Thyroid gland (tissue), 4 donors: Measurements from ENCODE around the gene COL8A2. TPM values are rescaled to one million over a fixed set of nuclear protein-coding genes. Genes with fewer than 3 reads are reported as not detected.

ENCODE experiments used
- DNase-seq, 2 donors: peaks; one replicate each; pipeline ENCODE4 v3.0.0-alpha.2; 2019
- H3K27ac ChIP-seq, 3 donors: fragments of 200-600 bp; sonication (generic); 1 replicate in 2 of 3; 2 replicates in 1 of 3; pipeline ENCODE4 v1.5.1; 2016 to 2019; ENCODE audit warnings: mild to moderate bottlenecking in 1 of 3, moderate library complexity in 1 of 3
- H3K27me3 ChIP-seq: fragments of 200-600 bp; sonication (generic); one replicate; pipeline ENCODE4 v1.5.1; 2019
- H3K36me3 ChIP-seq, 2 donors: fragments of 200-600 bp; sonication (generic); one replicate each; pipeline ENCODE4 v1.5.1; 2016 to 2019
- H3K4me1 ChIP-seq, 2 donors: fragments of 200-600 bp; sonication (generic); one replicate each; pipeline ENCODE4 v1.5.1; 2017 to 2019
- H3K4me3 ChIP-seq, 3 donors: fragments of 200-600 bp; sonication (generic); replicated peaks in 1 of 3; 1 replicate in 2 of 3; 2 replicates in 1 of 3; pipeline ENCODE4 v1.5.1; 2016; ENCODE audit warnings: mild to moderate bottlenecking in 1 of 3
- H3K9me3 ChIP-seq: fragments of 200-600 bp; sonication (generic); one replicate; pipeline ENCODE4 v1.5.1; 2017
- CTCF ChIP-seq, 6 experiments: fragments of 200-600 bp in 3 of 6; fragments of 450-650 bp in 3 of 6; sonication (generic) in 3 of 6; IDR thresholded peaks; one replicate each; pipeline ENCODE4 v1.5.1; 2016 to 2019; ENCODE audit warnings: antibody characterized with exemption in 6 of 6, mild to moderate bottlenecking in 2 of 6, inconsistent platforms in 1 of 6, moderate library complexity in 1 of 6
- POLR2A ChIP-seq, 2 donors: fragments of 450-650 bp; IDR thresholded peaks; one replicate each; pipeline ENCODE4 v1.6.1; 2017; ENCODE audit warnings: antibody characterized with exemption in 2 of 2, mild to moderate bottlenecking in 2 of 2, moderate library complexity in 1 of 2
- WGBS, 2 donors: methylation state at CpG; one replicate each; pipeline ENCODE4 v1.1.5; 2017; 5-methylcytosine and 5-hydroxymethylcytosine counted together
- intact Hi-C: fragments of 100-400 bp; cut with DNase I; formaldehyde crosslinking; loops from one replicate; pipeline ENCODE4 v1.15.1; 2023
- total RNA-seq, 4 donors: library from RNA; depleted of rRNA; stranded (reverse); fragments of >200 nt; gene quantifications; one replicate each; pipeline ENCODE4 v1.2.3, GENCODE V29; 2016

The COL8A2 gene
- total RNA-seq, 4 donors from 2014 or later: 5.7 to 13.7 (median 10.1) TPM

GRCh38 chr1:36055706-36056105 is 69.3 kb downstream of the COL8A2 start:
- Histone ChIP-seq H3K4me1 (no peaks in the 10 kb centered on the region), H3K36me3 (peaks cover 0 to 4% of the 10 kb centered on the region in 2 donors), H3K27ac (no peak overlapping the region), H3K9me3 (no peaks in the 10 kb centered on the region), H3K4me3 (no peak overlapping the region), H3K27me3 (no peaks in the 10 kb centered on the region)
- no peak for TF ChIP-seq CTCF (IDR thresholded peaks at IDR 0.05)
- no peak for TF ChIP-seq POLR2A (IDR thresholded peaks at IDR 0.05)
- no peak for DNase-seq
- intact Hi-C loops: no loop called here
- WGBS, 2 donors: 92 to 95% methylated on average over 5 of the region's 5 CpGs

- H3K27me3 ChIP-seq: no peaks in the 10 kb centered on the region
- no peak for TF ChIP-seq POLR2A (IDR thresholded peaks at IDR 0.05)
- TF ChIP-seq CTCF (IDR thresholded peaks at IDR 0.05): no peak
- H3K27ac ChIP-seq: no peak overlapping the region
- intact Hi-C loops: no loop called here
- no peaks in the 10 kb centered on the region for H3K4me1 ChIP-seq
- H3K4me3 ChIP-seq: no peak overlapping the region
- DNase-seq: no peak
- peaks cover 4% of the 10 kb centered on the region in 2 donors for H3K36me3 ChIP-seq
- no peaks in the 10 kb centered on the region for H3K9me3 ChIP-seq
Observed at GRCh38 chr1:36053978-36054377, 71.0 kb downstream of the COL8A2 start.

GRCh38 chr1:36051821-36052220 is 73.2 kb downstream of the COL8A2 start:
- TF ChIP-seq CTCF (IDR thresholded peaks at IDR 0.05) (no peak), POLR2A (IDR thresholded peaks at IDR 0.05) (no peak)
- H3K36me3 ChIP-seq: peaks cover 4 to 9% of the 10 kb centered on the region in 2 donors
- H3K9me3 ChIP-seq: no peaks in the 10 kb centered on the region
- intact Hi-C loops: no loop called here
- DNase-seq: no peak
- H3K4me1 ChIP-seq: no peaks in the 10 kb centered on the region
- no peak overlapping the region for H3K27ac ChIP-seq
- H3K4me3 ChIP-seq: no peak overlapping the region
- no peaks in the 10 kb centered on the region for H3K27me3 ChIP-seq

Other genes with a start within 250 kb of the COL8A2 start
- gene AGO1, start 242.0 kb downstream of the COL8A2 start, total RNA-seq: 10 to 100 TPM; 21.8 to 27.7 (median 25.4) TPM
- 10 to 100 TPM; 21.2 to 48.5 (median 31.6) TPM for gene AGO3, start 194.1 kb downstream of the COL8A2 start, total RNA-seq
- 1 to 10 TPM in 3 of 4 donors, under 1 TPM in 1; 0.89 to 4.0 (median 1.9) TPM for gene TEKT2, start 41.1 kb downstream of the COL8A2 start, total RNA-seq
- gene ADPRS, start 36.3 kb downstream of the COL8A2 start, total RNA-seq: 10 to 100 TPM; 31.8 to 50.1 (median 41.7) TPM
- 100 to 1,000 TPM; 101 to 156 (median 148) TPM for gene TRAPPC3, start 24.3 kb upstream of the COL8A2 start, total RNA-seq
- gene MAP7D1, start 30.9 kb upstream of the COL8A2 start, total RNA-seq: 10 to 100 TPM; 63.6 to 75.0 (median 68.7) TPM
- 100 to 1,000 TPM in 3 of 4 donors, 10 to 100 TPM in 1; 88.9 to 129 (median 115) TPM for gene THRAP3, start 99.2 kb upstream of the COL8A2 start, total RNA-seq
- gene SH3D21, start 181.1 kb upstream of the COL8A2 start, total RNA-seq: 10 to 100 TPM; 10.7 to 25.1 (median 16.9) TPM
- gene EVA1B, start 198.4 kb upstream of the COL8A2 start, total RNA-seq: 10 to 100 TPM; 30.7 to 71.5 (median 52.5) TPM